Activated CD8-positive, alpha-beta memory T cell treated with anti-CD3 and anti-CD28 coated beads, Interleukin-2, amount 50 U/mL, for 4 hours (primary cell): ENCODE results near the gene MYO1A.
"Not testable (repeated sequence)": the region's sequence is repeated elsewhere in the genome, so short reads cannot be mapped to it uniquely, and the experiment has no call there.

ENCODE experiments used
- DNase-seq: peaks from one replicate; pipeline ENCODE4 v3.0.0-alpha.2; 2020

The MYO1A gene

DNA sequence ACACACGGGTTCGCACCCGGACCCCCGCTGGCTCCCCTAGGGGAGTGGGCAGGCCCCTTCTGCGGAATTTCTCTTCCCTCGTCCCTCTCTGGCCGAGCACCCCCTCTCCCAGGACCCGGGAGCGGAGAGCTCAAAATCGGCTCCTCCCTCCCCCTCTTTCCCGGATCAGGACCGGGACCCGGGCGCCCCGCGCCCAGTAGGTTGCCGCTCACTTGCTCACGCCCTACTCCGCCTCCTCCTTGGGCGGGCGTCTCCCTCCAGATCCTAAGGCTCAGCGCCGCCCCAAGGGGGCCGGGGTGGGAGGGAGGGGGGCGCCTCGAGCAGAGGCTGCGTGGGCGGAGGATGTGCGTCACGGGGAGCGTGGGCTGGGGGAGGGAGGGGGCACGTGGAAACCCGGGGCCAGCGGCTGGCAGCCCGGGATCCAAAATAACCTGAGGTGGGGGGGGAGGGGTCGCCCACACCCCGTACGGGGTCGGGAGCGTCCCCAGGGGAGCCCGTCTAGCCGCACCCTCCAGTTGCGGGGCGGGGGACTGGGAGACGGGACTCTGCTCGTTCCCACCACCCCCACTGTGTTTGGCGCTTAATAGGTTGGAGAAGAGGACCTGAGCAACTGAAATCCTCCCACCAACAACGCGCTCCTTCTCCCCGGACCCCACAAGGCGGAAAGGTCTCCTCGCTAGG is 37.2 kb upstream of the MYO1A start:
- DNase-seq: peak; percentile 98

DNA sequence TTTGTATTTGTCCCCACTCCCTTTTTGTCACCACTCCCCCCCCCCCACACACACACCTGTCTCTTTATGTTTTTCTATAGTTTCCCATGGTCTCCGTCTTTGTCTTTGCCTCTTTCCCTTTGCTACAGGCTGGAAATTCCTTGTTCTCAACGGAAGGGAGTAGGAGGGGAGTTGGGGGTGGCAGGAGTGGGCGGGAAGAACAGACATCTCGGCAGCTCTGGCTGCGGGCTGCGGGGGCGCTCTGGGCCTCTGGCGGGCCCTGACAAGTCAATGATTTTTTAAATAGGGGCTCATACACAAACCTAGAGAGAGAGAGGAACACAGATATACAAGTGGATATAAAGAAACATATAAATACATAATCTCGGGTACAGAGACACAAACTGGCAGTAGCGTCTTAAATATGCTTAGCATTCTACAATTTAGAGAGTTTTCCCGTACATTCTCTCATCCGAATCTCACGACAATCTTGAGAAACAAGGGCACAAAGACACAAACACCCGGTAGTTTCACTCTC is 36.6 kb upstream of the MYO1A start:
- DNase-seq: peak; percentile 74

DNA sequence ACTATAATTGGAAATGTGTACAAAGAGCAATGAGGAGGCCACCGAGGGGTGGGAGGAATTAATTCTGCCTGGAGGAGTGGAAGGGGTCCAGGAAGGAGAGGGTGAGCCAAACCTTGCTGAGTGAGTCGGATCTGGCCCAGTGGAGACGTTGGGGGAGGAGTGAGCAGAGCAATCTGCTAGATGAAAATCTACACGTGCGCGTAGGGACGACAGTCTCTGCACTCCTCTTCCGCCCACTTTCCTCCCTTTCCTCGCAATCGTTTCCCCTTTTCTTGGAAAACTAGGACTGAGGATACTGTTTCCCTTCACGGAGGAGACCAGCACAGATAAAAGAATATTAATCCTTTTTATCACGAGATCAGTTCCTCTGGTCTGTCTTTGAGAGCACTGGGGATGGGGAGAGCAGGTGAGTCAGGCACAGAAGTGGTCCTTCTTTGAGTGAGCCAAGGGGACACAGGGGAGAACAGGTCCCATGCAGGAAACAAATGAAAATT is 36.1 kb upstream of the MYO1A start:
- DNase-seq: no peak

GRCh38 chr12:57080855-57081254 is 30.9 kb upstream of the MYO1A start:
- no peak for DNase-seq

- DNase-seq: no peak
Measured at GRCh38 chr12:57079821-57080220, 29.9 kb upstream of the MYO1A start.

DNA sequence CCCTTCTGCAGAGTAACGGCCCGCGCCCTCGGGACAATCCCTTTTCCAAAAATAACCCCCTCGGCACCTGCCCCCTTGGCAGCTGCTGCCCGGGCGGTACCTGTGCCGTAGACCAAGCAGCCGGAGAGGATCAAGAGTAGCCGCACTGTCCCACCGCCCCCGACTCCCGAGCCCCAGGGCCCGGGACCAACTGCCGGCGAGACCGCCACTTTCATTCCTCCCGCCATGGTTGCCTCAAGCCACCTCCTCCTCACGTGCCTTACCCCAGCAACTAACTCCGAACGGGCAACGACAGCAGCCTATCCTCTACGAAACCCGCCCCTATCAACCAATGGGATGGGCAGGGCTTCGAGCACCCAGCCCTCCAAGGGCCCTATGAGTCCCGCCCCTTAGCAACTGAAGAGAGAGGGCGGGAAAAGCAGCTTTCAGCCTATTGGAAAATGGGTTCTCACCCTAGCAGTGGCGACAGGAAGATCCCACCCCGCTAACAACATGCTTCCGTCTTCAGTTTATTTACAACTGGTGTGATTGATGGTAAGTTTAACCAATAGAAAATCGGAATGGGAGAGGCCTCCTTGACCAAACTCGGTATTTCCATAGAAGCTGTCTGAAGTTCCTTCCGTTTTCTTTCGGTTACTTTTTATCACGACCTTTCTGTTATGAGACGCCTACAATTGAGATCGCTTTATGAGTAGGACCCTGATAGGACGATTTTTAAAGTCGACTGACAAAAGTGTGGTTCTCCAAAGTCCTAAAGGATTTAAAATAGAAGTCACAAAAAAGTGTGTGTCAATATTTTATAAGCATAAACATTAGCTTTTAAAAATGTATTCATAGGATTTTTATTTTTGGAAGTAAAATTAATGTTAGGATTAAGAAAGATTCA is 28.8 kb upstream of the MYO1A start, which contains the start of gene NEMP1:
NEMP1 (minus strand) TSS at position 273 of the 886 bp plus-strand sequence; CDS start at position 227, 46 bp downstream.
- peak; percentile 89 for DNase-seq

DNA sequence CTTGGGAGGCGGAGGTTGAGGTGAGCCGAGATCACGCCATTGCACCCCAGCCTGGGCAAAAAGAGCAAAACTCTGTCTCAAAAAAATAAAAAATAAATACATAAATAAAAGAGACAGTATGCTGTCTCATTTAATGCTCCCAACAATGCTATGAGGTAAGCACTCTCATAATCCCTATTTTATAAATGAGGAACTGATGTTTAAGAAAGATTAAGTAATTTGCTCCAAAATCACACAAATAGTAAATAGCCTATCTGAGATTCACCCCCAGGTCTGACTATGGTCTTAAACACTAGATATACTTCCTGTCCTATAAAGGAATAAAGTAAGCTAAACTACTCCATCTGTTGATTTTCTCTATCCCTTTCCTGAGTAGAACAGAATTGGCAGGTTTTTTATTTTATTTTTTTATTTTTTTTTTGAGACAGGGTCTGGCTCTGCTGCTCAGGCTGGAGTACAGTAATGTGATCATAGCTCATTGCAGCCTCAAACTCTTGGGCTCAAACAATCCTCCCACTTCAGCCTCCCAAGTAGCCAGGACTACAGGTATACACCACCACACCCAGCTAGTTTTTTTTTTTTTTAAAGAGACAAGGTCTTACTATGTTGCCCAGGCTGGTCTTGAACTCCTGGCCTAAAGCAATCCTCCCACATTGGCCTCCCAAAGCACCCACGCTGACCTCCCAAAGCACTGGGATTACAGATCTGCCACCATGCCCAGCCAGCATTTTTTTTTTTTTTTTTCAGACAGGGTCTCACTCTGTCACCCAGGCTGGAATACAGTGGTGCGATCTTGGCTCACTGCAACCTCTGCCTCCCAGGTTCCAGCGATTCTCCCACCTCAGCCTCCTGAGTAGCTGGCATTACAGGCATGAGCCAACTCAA is 23.9 kb upstream of the MYO1A start:
- not testable (repeated sequence) for DNase-seq

GRCh38 chr12:57072661-57073060 is 22.7 kb upstream of the MYO1A start:
- DNase-seq: no peak

GRCh38 chr12:57069523-57069922 is 19.6 kb upstream of the MYO1A start:
- peak; percentile 45 for DNase-seq

DNA sequence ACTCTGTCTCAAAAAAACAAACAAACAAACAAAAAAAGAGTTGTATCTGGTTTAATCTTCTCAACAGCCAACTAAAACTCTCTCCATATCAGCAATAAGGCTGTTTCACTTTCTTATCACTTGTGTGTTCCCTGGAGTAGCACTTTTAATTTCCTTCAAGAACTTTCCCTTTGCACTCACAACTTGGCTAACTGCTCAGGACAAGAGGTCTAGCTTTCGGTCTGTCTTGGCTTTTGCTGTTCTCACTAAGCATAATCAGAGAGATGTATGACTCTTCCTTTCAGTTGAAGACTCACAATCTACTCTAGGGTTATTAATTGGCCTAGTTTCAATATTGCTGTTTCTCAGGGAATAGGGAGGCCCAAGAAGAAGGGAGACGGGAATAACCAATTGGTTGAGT is 16.3 kb upstream of the MYO1A start:
- no peak for DNase-seq

- peak; percentile 50 for DNase-seq
Measured at GRCh38 chr12:57063991-57064685, 14.2 kb upstream of the MYO1A start.

- DNase-seq: no peak
Measured at GRCh38 chr12:57058454-57058853, 8.5 kb upstream of the MYO1A start.

DNA sequence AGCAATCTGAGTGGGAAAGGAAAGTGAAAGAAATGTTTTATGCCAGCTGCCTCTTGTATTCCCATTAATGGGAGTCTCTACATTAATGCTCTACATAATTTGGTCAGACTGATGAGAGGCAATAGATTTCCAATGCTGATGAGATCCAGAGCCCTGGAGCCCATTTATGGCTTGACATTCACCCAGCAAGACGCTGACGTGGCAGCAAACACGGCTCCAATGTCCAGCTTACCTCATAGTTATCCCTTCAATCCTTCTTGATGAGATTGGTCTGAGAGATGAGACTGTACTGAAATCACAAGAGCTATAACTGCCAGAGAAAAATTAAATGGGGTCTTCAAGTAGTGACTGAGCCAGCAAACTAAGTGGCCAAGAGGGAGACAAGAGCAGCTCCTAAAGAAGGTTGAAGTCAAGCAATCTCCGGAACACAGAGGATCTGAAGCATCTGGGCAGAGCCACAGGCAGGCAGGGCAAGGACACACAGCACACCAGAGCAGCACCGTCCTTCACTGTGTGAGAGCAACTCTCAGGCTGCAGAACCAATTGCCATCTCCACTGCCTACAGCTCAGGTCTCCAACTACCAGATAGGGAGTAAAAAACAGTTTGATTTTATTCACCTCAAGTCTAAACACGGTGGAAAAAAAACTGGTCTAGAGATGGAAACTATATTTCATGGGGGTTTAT is 7.3 kb upstream of the MYO1A start:
- DNase-seq: no peak

- no peak for DNase-seq
Measured at GRCh38 chr12:57055824-57056223, 5.9 kb upstream of the MYO1A start.

DNA sequence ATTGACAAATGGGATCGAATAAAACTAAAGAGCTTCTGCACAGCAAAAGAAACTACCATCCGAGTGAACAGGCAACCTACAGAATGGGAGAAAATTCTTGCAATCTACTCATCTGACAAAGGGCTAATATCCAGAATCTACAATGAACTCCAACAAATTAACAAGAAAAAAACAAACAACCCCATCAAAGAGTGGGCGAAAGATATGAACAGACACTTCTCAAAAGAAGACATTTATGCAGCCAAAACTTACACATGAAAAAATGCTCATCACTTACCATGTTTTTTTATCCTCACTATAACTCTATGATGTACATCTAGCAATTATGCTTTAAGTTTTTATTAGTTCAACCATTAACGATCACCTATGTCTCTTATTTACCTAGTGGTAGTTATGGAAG is 4.0 kb upstream of the MYO1A start:
- not testable (repeated sequence) for DNase-seq

DNA sequence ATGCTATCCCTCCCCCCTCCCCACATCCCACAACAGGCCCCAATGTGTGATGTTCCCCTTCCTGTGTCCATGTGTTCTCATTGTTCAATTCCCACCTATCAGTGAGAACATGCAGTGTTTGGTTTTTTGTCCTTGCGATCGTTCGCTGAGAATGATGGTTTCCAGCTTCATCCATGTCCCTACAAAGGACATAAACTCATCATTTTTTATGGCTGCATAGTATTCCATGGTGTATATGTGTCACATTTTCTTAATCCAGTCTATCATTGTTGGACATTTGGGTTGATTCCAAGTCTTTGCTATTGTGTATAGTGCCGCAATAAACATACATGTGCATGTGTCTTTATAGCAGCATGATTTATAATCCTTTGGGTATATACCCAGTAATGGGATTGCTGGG is 3.2 kb upstream of the MYO1A start:
- DNase-seq: not testable (repeated sequence)

DNA sequence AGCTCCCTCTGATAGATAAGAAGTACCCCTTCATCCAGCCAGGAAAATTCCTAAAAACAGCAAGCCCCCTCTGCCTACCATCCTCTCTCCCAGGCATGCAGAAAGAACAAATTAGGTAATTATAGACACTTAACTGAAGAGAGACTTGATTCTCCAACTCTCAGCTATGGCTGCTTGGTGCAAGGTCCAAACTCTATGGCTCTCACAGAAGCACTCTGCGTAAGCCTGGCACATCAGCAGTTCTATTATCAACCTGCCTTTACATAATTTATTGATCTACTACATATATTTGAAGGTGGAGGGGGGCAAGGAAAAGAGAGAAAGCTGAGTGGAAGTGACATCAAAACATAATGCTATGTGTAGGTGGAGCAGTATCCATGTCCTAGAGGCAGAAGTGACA is 1.1 kb upstream of the MYO1A start:
- no peak for DNase-seq

DNA sequence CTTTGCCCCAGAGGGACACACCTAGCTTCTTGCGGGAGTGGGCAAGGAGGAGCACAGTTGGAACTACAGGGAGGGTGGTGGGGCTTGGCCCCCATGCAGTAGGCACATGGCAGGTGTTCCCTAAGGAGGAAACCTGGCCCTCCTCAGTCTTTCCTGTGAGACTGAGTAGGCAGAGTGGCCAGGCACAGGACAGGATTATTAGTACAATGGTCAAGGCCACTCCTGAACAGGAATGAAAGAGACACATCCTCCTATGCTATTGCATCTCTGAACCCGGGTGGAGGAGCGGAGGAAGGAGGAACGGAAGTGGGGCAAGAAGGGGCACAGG is 846 bp downstream of the MYO1A start:
- no peak for DNase-seq

DNA sequence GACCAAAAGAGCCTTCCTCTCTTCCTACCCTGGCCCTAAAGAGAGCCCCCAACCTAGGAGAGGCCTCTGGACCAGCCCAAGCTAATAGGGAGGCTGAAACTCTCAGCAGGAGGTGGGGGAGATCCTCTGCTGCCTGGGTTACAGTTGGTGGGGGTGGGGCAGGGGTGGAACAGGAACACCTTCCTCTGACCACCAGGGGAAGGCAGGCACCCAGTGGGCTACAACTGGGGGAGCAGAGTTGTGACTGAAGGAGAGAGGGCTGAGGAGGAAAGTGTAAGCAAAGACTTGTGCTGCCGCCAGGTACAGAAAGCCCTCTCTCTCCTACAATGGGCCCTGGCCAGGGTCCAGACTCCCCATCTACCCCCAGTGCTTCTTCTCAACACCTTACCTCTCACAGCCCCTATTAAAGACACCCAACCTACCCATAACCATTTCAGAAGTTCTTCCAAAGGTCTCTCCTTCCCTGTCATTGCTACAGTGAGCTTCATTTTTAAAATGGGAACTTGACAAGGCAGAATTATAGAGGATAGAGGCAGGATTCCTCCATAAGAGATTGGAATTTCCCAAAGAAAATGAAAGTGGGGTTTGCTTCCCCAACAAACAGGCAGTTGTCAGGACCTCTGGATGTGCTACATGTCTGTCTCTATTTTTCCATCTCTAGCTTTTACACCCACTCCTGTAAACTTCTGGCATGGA is 1.4 kb downstream of the MYO1A start:
- DNase-seq: no peak

DNA sequence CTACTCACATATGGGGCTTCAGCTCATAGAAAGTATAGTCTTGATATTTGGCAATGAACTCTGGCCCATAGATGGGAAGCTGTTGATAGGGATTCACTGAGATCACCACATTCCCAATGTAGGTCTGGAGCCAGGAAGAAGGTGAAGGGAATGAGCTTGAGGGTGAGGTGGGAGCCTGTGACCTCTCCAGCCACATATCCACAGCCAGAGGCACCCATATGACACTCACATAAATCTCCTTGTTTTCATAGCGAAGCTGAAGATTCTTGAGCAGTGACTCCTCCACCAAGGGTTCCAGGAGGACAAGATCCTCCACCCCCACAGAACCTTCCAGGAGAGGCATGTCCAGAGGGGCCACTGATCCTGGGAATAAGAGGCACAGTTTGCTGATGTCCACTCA is 1.9 kb downstream of the MYO1A start:
- no peak for DNase-seq
